GM12878 (cell line): ENCODE results near the gene RHEX. TPM values are rescaled to one million over a fixed set of nuclear protein-coding genes. Genes with fewer than 3 reads are reported as not detected.
A peak's percentile ranks its signal among the peaks of the same experiment; 100 is the strongest.

Experiments used
- CHD2 ChIP-seq: IDR thresholded peaks from 2 replicates; pipeline ENCODE4 v1.6.1; 2011; ENCODE audit warnings: low read depth, low read length, improper control_type of control experiment, borderline replicate concordance
- CREB1 ChIP-seq: IDR thresholded peaks from 2 replicates; pipeline ENCODE4 v1.6.1; 2012; ENCODE audit warnings: low read depth, mild to moderate bottlenecking, inconsistent platforms
- ESRRA ChIP-seq: IDR thresholded peaks from 2 replicates; pipeline ENCODE4 v1.6.1; 2012; ENCODE audit warnings: mild to moderate bottlenecking, low read length, improper control_type of control experiment
- ETV6 ChIP-seq, 2 experiments: fragments of 450-650 bp in 1 of 2; IDR thresholded peaks in 1 of 2; conservative IDR thresholded peaks in 1 of 2; 2 replicates each; pipeline ENCODE4 v1.6.1; 2014; ENCODE audit warnings: antibody characterized with exemption in 1 of 2, borderline replicate concordance in 1 of 2, low read depth in 1 of 2, mild to moderate bottlenecking in 1 of 2, moderate library complexity in 1 of 2
- FOXK2 ChIP-seq: fragments of 450-650 bp; IDR thresholded peaks from 2 replicates; pipeline ENCODE4 v1.6.1; 2017; ENCODE audit warnings: mild to moderate bottlenecking, moderate library complexity
- GATAD2B ChIP-seq: fragments of 450-650 bp; conservative IDR thresholded peaks from 2 replicates; pipeline ENCODE4 v1.6.1; 2017; ENCODE audit warnings: low read depth, mild to moderate bottlenecking, moderate library complexity
- HSF1 ChIP-seq: fragments of 150-350 bp; IDR thresholded peaks from 2 replicates; pipeline ENCODE4 v1.6.1; 2014; ENCODE audit warnings: mild to moderate bottlenecking, low read depth, low read length
- MTA2 ChIP-seq: fragments of 450-650 bp; IDR thresholded peaks from 2 replicates; pipeline ENCODE4 v1.6.1; 2016; ENCODE audit warnings: low read depth, mild to moderate bottlenecking, moderate library complexity
- MXI1 ChIP-seq: fragments of 150-350 bp; IDR thresholded peaks from 2 replicates; pipeline ENCODE4 v1.6.1; 2011; ENCODE audit warnings: low read depth, mild to moderate bottlenecking, inconsistent platforms, low read length, improper control_type of control experiment
- NFXL1 ChIP-seq: fragments of 450-650 bp; IDR thresholded peaks from 2 replicates; pipeline ENCODE4 v1.6.1; 2017; ENCODE audit warnings: antibody characterized with exemption, mild to moderate bottlenecking, borderline replicate concordance
- NFYA ChIP-seq: IDR thresholded peaks from 2 replicates; pipeline ENCODE4 v1.6.1; 2011; ENCODE audit warnings: low read depth, mild to moderate bottlenecking, low read length, improper control_type of control experiment, borderline replicate concordance
- NFYB ChIP-seq: IDR thresholded peaks from 2 replicates; pipeline ENCODE4 v1.6.1; 2011; ENCODE audit warnings: low read depth, mild to moderate bottlenecking, low read length, improper control_type of control experiment, moderate library complexity; ENCODE audit not compliant: insufficient read depth
- PAX8 ChIP-seq: fragments of 450-650 bp; IDR thresholded peaks from 2 replicates; pipeline ENCODE4 v1.6.1; 2017; ENCODE audit warnings: mild to moderate bottlenecking, moderate library complexity
- SP1 ChIP-seq: IDR thresholded peaks from one replicate; pipeline ENCODE4 v1.6.1; 2011; ENCODE audit warnings: low read depth, low read length
- STAT3 ChIP-seq: IDR thresholded peaks from 2 replicates; pipeline ENCODE4 v1.6.1; 2011; ENCODE audit warnings: low read depth, low read length, improper control_type of control experiment
- SUZ12 ChIP-seq: fragments of 200-600 bp; sonication (generic); IDR thresholded peaks from one replicate; pipeline ENCODE4 v1.6.1; 2018; ENCODE audit warnings: antibody characterized with exemption, mild to moderate bottlenecking; ENCODE audit not compliant: unreplicated experiment
- TAF1 ChIP-seq: IDR thresholded peaks from 2 replicates; pipeline ENCODE4 v1.6.1; 2011; ENCODE audit warnings: mild to moderate bottlenecking, low read depth, low read length, borderline replicate concordance
- WRNIP1 ChIP-seq: IDR thresholded peaks from 2 replicates; pipeline ENCODE4 v1.6.1; 2011; ENCODE audit warnings: low read depth, low read length, improper control_type of control experiment, borderline replicate concordance
- ZBTB4 ChIP-seq: fragments of 450-650 bp; formaldehyde crosslinking; IDR thresholded peaks from 2 replicates; pipeline ENCODE4 v1.4.0; 2022; ENCODE audit warnings: mild to moderate bottlenecking, moderate library complexity
- polyA plus RNA-seq, 11 experiments: library from polyadenylated mRNA; depleted of rRNA in 4 of 11; unstranded in 6 of 11; stranded (reverse) in 5 of 11; fragments of >200 nt; fragmentation: Nextera tagmentation in 4 of 11; fragmentation: Illumina TruSeq in 1 of 11; extraction: Ambion mirVana in 4 of 11; extraction: Trizol in 1 of 11; gene quantifications; 1 replicate in 1 of 11; 2 replicates in 10 of 11; pipeline versions ENCODE4 v1.2.1 to v1.2.3, GENCODE V29; 2011 to 2016; ENCODE audit warnings: inconsistent platforms in 2 of 11, missing spikeins in 2 of 11, low read depth in 1 of 11
- total RNA-seq, 4 experiments: library from RNA; depleted of rRNA in 3 of 4; stranded (reverse); fragments of >200 nt in 3 of 4; fragmentation: Illumina TruSeq in 1 of 4; extraction: Trizol in 1 of 4; gene quantifications; 2 replicates each; pipeline versions ENCODE4 v1.2.1 to v1.2.3, GENCODE V29; 2013 to 2021
- TF ChIP-seq, protein P1 (sequence below): fragments of 450-650 bp; IDR thresholded peaks from 2 replicates; pipeline ENCODE4 v1.6.1; 2017; ENCODE audit warnings: low read depth, mild to moderate bottlenecking, moderate library complexity
- TF ChIP-seq, protein P2 (sequence below): IDR thresholded peaks from 2 replicates; pipeline ENCODE4 v1.6.1; 2011; ENCODE audit warnings: low read depth, low read length, improper control_type of control experiment, borderline replicate concordance

Gene RHEX
- total and polyA plus RNA-seq, 10 of the 15 experiments (the other 5 are each of a cell fraction or from before 2014, with no cell fraction given): 2.4 to 11.4 (median 5.7) TPM

GRCh38 chr1:206050655-206051235 lies 2.2 kb upstream of the RHEX start (continued):
- TF ChIP-seq, protein P1, sequence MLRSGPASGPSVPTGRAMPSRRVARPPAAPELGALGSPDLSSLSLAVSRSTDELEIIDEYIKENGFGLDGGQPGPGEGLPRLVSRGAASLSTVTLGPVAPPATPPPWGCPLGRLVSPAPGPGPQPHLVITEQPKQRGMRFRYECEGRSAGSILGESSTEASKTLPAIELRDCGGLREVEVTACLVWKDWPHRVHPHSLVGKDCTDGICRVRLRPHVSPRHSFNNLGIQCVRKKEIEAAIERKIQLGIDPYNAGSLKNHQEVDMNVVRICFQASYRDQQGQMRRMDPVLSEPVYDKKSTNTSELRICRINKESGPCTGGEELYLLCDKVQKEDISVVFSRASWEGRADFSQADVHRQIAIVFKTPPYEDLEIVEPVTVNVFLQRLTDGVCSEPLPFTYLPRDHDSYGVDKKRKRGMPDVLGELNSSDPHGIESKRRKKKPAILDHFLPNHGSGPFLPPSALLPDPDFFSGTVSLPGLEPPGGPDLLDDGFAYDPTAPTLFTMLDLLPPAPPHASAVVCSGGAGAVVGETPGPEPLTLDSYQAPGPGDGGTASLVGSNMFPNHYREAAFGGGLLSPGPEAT: peak; percentile 99
- TF ChIP-seq ETV6 (conservative IDR thresholded peaks at IDR 0.05 in 1 of 2, IDR thresholded peaks at IDR 0.05 in 1 of 2; ENCODE audit: borderline replicate concordance in 1 of 2, low read depth in 1 of 2): peak in 1 of 2 experiments; percentile 95; a peak in 2 of 4 replicates
- TF ChIP-seq NFYB: no peak
- no peak for TF ChIP-seq WRNIP1
- no peak for TF ChIP-seq NFYA
- TF ChIP-seq SUZ12: no peak
- TF ChIP-seq MXI1: peak; percentile 78; the same call in 1 of the 2 replicates
- no peak for TF ChIP-seq ZBTB4 (CRISPR knock-in tag)
- TF ChIP-seq TAF1: no peak
- no peak for TF ChIP-seq FOXK2
- TF ChIP-seq CREB1: peak; percentile 65
- peak; percentile 83; the same call in 1 of the 2 replicates for TF ChIP-seq STAT3
- no peak for TF ChIP-seq NFXL1
- peak; percentile 88; the same call in 1 of the 2 replicates for TF ChIP-seq GATAD2B
- TF ChIP-seq PAX8: no peak
- TF ChIP-seq, protein P2, sequence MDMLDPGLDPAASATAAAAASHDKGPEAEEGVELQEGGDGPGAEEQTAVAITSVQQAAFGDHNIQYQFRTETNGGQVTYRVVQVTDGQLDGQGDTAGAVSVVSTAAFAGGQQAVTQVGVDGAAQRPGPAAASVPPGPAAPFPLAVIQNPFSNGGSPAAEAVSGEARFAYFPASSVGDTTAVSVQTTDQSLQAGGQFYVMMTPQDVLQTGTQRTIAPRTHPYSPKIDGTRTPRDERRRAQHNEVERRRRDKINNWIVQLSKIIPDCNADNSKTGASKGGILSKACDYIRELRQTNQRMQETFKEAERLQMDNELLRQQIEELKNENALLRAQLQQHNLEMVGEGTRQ: peak; percentile 8; the same call in 1 of the 2 replicates
- TF ChIP-seq MTA2: peak; percentile 95
- TF ChIP-seq SP1: peak; percentile 90
- TF ChIP-seq HSF1: no peak
- TF ChIP-seq CHD2: peak; percentile 93
- TF ChIP-seq ESRRA: no peak
